Retinal pigment epithelial cell (primary cell): Measurements from ENCODE around the gene C1orf52.

ENCODE experiments used
- DNase-seq: peaks from one replicate; pipeline ENCODE4 v3.0.0-alpha.2; 2010; ENCODE audit warnings: low read depth
- H3K4me3 ChIP-seq: 2 replicates; pipeline ENCODE4 v1.5.1; 2011; ENCODE audit warnings: mild to moderate bottlenecking, low read length, control low read depth, moderate library complexity
- TF ChIP-seq, protein P1 (sequence below): conservative IDR thresholded peaks from 2 replicates; pipeline ENCODE4 v1.5.1; 2011; ENCODE audit warnings: low read depth, low read length, control low read depth, inconsistent platforms

The C1orf52 gene

DNA sequence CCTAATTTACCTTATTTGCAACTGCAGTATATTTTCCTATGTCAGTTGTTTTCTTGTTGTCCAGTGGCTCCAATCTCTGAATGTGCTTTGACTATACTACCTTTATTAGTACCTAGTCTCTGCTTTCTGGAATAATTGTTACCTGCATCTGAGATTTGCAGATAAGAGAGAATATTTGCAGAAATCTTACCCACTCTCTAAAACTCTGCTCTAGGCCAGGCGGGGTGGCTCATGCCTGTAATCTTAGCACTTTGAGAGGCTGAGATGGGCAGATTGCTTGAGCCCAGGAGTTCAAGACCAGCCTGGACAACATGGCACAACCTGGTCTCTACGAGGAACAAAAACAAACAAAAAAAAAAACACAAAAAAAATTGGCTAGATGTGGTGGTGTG lies 56.6 kb downstream of the C1orf52 start:
- H3K4me3 ChIP-seq, result no peak overlapping the region
- TF ChIP-seq, protein P1, sequence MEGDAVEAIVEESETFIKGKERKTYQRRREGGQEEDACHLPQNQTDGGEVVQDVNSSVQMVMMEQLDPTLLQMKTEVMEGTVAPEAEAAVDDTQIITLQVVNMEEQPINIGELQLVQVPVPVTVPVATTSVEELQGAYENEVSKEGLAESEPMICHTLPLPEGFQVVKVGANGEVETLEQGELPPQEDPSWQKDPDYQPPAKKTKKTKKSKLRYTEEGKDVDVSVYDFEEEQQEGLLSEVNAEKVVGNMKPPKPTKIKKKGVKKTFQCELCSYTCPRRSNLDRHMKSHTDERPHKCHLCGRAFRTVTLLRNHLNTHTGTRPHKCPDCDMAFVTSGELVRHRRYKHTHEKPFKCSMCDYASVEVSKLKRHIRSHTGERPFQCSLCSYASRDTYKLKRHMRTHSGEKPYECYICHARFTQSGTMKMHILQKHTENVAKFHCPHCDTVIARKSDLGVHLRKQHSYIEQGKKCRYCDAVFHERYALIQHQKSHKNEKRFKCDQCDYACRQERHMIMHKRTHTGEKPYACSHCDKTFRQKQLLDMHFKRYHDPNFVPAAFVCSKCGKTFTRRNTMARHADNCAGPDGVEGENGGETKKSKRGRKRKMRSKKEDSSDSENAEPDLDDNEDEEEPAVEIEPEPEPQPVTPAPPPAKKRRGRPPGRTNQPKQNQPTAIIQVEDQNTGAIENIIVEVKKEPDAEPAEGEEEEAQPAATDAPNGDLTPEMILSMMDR, result no peak
- DNase-seq, result no peak

DNA sequence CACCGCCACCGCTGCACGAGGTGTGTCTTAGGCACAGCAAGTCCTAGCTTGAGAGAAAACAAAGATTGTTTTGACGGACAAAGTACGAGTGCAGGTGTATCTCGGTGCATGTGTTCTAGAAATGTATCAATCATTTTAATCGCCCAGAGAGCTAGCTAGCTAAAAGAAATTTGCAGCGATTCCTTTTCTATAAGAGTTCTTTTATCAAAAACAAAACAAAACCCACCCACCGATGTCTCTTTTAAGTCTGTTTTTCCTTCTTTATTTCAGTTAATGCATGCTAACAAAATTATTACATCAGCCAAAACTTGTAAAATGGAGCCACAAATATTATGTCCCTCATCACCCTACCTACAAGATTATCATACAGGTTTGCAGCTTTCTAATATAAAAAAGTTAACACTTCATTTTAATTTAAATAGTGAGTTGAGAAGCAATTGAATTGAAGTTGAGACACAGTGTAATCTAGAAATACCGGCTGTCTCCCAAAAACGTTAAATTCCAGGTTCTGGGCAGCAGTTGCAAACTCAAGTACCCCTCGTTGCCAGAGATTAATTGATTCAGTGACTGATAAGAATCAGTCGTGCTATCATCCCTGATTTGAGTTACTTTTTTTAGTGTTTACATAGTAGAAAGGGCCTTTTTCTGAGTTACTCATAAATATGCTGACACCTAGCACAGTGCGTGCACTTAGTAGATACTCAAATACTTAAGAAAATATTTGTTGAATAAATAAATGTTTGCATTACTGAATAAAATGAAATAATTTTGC lies 57.2 kb downstream of the C1orf52 start:
- peak overlapping the region; percentile 86 for H3K4me3 ChIP-seq

DNA sequence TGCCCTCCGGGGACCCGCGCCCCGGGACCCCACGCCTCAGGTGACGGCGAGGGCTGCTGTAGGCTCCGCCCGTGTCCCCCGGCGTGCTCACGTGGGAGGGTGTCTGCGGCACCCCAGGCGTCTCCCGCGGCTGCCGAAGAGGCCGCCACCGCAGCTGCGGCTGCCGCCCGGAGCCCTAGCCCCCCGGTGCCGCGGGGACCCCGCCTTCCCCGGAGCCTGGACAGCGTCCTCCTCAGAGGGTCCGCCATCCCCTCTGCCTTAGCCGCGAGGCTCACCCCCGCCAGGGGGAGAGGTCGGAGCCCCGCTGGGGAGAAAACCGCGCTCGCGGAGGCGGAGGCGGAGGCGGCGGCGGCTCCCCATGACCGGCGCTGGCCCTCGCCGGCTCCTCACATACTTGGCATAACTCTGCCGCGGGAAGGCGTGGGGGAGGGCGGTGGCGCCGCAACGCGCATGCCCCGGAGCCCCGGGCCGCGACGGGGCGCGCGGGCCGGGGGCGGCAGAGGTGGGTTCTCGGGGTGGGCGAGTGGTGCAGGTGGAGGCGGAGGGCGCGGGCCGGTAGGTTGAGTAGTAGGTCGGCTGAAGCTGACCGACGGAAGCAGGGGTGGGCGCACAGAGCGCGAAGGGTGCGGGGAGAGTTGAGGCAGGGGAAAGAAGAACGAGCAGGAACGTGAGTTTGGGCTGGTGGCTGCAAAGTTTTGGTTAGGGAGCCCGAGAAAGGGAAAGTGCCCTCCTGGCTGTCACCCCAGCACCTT lies 57.9 kb downstream of the C1orf52 start:
- no peak for DNase-seq
- peak overlapping the region; percentile 86 for H3K4me3 ChIP-seq
- TF ChIP-seq, protein P1, result no peak

More for the DNA sequence above, 57.2 kb downstream of the C1orf52 start:
- no peak for DNase-seq
- TF ChIP-seq, protein P1, result no peak

- TF ChIP-seq, protein P1, result no peak
- DNase-seq, result peak; percentile 39
- H3K4me3 ChIP-seq, result peak within 1 kb of the TSS; percentile 86
Observed at GRCh38 chr1:85200463-85201339, 58.8 kb downstream of the C1orf52 start, which contains the start of gene SYDE2. TSS of gene SYDE2 (minus strand) at chr1:85201016. CDS start at chr1:85200996, 20 bp downstream.
